ENCODE data around the gene GRM5.

GRCh38 chr11:88626216-88626615 lies 439.6 kb downstream of the GRM5 start:
- no peak for TF ChIP-seq CTCF (IDR thresholded peaks at IDR 0.05)
- no peak for TF ChIP-seq POLR2A (IDR thresholded peaks at IDR 0.05)

All from thyroid gland (tissue), 4 donors.